GM18520 (cell line): ENCODE measurements around the gene ZCCHC4.
A peak's percentile ranks its signal among the peaks of the same experiment; 100 is the strongest.

Source experiments
- ATAC-seq: cut with Tn5 transposase; IDR thresholded peaks from one replicate; pipeline ENCODE4 v1.9.1; 2021; ENCODE audit not compliant: unreplicated experiment

ZCCHC4 gene

DNA sequence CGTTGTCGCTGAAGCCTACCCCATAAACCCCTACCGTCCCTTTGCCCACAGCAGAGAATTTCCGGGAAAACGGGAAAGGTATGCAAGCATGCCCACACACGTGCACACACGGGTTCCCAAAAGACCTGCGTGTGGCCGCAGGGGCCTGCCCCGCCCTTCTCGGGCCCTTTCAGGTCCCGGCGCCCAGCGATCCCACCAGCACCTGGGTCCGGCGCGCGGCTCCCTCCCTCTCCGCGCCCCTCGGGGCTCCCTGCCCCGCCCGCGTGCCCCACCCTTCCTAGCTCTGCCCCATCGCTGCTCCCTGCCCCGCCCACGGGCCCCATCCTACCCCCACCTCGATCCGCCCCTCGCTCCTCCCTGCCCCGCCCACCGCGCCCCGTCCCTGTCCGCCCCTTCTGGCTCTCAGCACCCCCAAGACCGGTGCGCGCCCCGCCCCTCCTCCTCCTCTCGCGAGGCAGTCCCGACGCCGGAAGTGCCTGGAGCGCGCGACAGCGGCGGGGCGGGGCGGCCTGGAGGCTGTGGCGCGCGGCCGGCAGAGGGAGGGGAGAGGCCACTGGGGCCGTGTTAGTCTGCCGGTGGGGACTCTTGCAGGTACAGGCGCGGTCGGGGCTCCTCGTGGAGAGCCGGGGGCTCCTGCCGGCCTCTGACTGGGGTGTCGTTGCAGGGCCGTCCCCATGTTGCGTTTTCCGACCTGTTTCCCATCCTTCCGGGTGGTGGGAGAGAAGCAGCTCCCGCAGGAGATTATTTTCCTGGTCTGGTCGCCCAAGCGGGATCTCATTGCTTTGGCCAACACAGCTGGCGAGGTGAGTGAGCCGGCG, 64.4 kb downstream of the ZCCHC4 start, which contains the start of gene ANAPC4:
Gene ANAPC4, plus strand, starts transcription at position 510 of the 818 bp plus-strand sequence. Its CDS starts 165 bp downstream, at position 675.
- ATAC-seq: peak; percentile 93

DNA sequence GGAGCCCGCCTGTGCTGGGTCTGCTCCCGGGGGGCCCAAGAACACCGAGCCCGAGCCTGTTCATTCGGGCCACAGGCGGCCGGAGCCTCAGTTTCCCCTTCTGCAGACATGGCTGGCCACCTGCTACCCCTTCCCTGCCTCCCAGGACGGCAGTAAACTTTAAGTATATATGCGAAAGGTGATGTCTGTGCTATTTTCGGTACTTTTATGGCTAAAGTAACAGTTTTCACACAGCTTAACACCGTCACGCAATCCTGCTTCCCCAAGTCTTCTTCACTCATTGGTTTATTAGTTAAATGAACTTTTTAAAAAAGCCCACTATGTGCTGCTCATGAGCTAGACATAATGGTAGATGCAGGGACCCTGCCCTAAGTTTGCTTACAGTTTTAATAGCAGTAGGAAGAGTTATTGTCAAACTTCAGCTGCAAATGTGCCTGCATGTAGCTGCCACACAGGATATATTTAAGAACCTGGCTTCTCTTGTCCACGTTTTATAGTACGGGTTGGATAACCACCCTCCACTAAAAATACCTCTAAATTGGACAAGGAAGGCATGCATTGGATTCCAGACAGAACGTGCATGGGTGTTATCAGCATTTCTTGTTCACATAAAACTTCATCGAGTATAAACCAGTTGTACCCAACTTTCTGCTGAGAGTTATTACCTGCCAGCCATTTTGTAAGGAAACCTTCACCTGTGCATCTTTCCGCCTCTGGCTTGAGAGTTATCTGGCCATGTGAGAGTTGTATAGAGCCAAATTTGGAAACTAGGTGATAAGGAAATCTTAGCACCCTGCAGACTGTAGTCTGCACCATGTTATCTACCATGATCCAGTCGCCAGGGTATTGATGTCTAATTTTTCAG, 65.2 kb downstream of the ZCCHC4 start:
- ATAC-seq: no peak

DNA sequence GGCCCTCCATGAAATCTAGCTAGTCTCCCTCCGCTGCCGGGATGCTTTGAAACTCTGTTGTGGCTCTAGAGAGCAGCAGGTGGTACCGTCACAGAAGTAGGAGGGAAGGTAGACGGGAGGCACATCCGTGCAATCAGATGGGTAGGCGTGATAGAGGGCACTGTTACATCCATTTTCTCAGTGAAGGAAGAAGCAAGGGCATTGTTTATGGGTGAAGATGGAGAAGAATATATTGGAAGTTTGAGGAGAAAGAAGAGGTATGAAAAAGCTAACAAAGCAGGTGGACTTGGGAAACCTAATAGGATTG, 65.8 kb downstream of the ZCCHC4 start:
- ATAC-seq: no peak

GRCh38 chr4:25379591-25379990, 67.0 kb downstream of the ZCCHC4 start:
- ATAC-seq: no peak

DNA sequence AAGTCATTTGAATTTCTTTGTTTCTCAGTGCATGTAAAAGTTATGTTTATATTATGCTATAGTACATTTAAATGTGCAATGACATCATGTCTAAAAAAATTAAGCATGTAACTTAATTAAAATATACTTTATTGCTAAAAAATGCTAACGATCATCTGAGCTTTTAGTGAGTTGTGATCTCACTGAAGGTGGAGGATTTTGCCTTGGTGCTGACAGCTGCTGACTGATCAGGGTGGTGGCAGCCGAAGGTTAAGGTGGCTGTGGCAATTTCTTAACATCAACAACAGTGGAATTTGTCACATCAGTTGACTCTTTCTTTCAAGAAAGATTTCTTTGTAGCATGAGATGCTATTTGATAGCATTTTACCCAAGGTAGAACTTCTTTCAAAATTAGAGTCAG, 71.1 kb downstream of the ZCCHC4 start:
- ATAC-seq: no peak

DNA sequence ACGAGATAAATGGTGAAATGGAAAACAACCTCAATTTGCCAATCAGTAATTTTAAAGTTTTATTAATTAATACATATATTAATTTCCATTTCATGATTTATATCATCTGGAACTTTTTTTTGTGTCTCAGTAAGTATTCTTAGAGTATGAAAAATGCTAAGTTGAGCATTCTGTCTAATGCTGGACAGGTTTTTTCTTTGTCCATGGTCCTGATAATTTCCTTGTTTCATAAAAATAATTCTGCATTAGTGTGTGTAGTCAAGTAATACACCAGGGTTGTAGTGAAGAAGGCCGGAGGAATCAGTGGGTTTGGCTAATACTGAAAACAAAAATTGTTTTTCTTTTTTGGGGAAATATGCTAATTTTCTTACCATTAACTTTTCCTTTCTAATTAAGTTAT, 74.4 kb downstream of the ZCCHC4 start:
- no peak for ATAC-seq

DNA sequence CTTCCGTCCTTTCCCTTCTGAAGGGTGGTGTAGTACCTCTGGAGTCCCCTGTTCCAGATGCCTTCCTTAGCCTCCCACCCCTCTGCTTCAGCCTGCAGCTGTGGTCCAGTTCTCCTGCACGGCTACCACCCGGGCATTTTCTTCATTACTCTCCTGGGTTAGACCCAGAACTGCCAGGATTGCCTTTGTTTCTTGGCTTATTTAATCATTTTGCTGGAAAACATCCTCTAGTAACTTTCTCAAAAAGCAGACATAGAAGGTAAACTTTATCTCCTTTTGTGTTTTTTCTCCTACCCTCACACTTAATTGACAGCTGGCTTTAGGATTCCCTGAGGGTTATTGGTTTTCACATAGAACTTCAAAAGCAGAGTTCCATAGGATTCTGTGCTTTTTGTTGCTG, 84.7 kb downstream of the ZCCHC4 start:
- no peak for ATAC-seq

- ATAC-seq: no peak
These were observed 86.9 kb downstream of the ZCCHC4 start for GRCh38 chr4:25399510-25399909.

DNA sequence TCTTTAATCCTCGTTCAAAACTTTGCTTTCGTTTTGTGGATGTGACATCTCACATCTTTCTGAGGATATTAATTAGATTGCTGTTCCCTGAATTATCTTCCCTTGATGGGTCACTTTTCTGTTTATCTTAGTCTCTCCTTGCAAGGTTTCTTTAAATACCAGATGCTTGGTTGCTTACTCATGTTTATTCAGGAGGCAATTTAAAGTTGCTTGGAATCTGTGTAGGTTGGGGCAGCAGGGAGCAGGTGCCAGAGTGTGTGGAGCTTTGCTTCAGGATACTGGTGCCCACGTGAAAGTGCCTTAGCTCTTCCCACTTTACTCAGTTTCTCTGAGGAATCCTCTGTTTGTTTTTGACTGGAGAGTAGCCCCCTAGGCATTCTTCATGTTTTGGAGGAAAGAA, 88.5 kb downstream of the ZCCHC4 start:
- no peak for ATAC-seq

GRCh38 chr4:25402521-25402920, 89.9 kb downstream of the ZCCHC4 start:
- no peak for ATAC-seq

- ATAC-seq: no peak
These were observed 91.1 kb downstream of the ZCCHC4 start for GRCh38 chr4:25403699-25404098.

DNA sequence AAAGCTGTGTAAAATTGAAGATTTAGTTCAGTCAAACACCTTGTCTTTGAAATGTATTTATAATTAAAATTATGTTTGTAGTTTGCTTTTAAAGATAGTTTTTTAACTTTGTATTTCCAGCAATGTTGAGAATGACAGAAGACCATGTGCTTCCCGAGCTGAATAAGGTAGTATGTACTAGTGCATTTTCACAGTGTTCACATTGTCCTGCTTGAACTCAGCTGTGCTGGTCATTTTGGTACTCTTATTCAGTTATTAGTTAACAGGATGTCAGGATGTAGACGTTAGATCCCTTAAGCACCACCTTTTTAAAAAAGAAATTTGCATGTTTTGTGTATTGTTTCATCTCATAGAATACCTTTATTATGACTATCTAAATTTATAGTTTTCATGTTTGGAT, 92.9 kb downstream of the ZCCHC4 start:
- no peak for ATAC-seq

- ATAC-seq: no peak
These were observed 93.6 kb downstream of the ZCCHC4 start for GRCh38 chr4:25406081-25406692.

GRCh38 chr4:25410820-25411529, 98.4 kb downstream of the ZCCHC4 start:
- ATAC-seq: no peak

DNA sequence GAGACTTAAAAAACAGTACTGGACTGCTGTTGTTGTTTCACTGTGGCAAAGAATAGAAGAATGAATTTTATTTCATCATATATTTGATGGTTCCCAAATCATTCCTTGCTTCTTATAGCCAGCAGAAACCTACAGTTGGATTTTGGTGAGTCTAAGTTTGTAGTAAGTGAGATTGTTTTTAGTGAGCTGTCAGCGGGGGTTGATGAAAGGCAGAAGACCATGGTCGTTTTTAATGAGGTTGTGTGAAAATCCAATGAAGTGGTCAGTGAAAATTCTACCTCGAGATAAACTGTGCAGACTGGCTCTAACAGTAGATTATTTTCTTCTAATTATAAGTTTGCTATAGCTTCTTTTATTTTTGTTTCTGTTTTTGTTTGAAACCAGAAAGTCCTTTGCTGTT, 100.7 kb downstream of the ZCCHC4 start:
- ATAC-seq: no peak

GRCh38 chr4:25417014-25417413, 104.4 kb downstream of the ZCCHC4 start:
- no peak for ATAC-seq
